H1 (cell line): Measurements from ENCODE around the gene CCNI.

Experiments used
- ATF3 ChIP-seq: IDR thresholded peaks from 2 replicates; pipeline ENCODE4 v1.6.1; 2011; ENCODE audit warnings: low read depth, mild to moderate bottlenecking, low read length; ENCODE audit not compliant: insufficient read depth
- CREB1 ChIP-seq: IDR thresholded peaks from 2 replicates; pipeline ENCODE4 v1.6.1; 2012; ENCODE audit warnings: inconsistent platforms
- GABPA ChIP-seq: IDR thresholded peaks from 2 replicates; pipeline ENCODE4 v1.6.1; 2011; ENCODE audit warnings: mild to moderate bottlenecking, low read length, moderate library complexity, borderline replicate concordance; ENCODE audit not compliant: insufficient read depth
- HDAC6 ChIP-seq: IDR thresholded peaks from one replicate; pipeline ENCODE4 v1.7.1; 2012; ENCODE audit warnings: low read depth, mild to moderate bottlenecking, inconsistent platforms, low read length, moderate library complexity
- POLR2A ChIP-seq, 2 experiments: IDR thresholded peaks; 1 replicate in 1 of 2; 2 replicates in 1 of 2; pipeline ENCODE4 v1.6.1; 2011; ENCODE audit warnings: low read depth in 2 of 2, low read length in 2 of 2, mild to moderate bottlenecking in 2 of 2; ENCODE audit errors: control extremely low read depth in 1 of 2
- RBBP5 ChIP-seq: IDR thresholded peaks from 2 replicates; pipeline ENCODE4 v1.7.1; 2012; ENCODE audit warnings: low read depth, mild to moderate bottlenecking, inconsistent platforms, low read length, moderate library complexity, borderline replicate concordance
- SIX5 ChIP-seq: IDR thresholded peaks from 2 replicates; pipeline ENCODE4 v1.6.1; 2011; ENCODE audit warnings: mild to moderate bottlenecking, low read depth, low read length
- SP1 ChIP-seq: IDR thresholded peaks from 2 replicates; pipeline ENCODE4 v1.6.1; 2011; ENCODE audit warnings: low read depth, low read length
- SRF ChIP-seq: IDR thresholded peaks from 2 replicates; pipeline ENCODE4 v1.6.1; 2011; ENCODE audit warnings: mild to moderate bottlenecking, low read depth, low read length, moderate library complexity
- YY1 ChIP-seq: IDR thresholded peaks from 2 replicates; pipeline ENCODE4 v1.6.1; 2011; ENCODE audit warnings: low read depth, mild to moderate bottlenecking, low read length
- TF ChIP-seq, protein P1 (sequence below), 3 experiments: IDR thresholded peaks; 1 replicate in 2 of 3; 2 replicates in 1 of 3; pipeline versions ENCODE4 v1.5.1 to v1.6.1; 2011; ENCODE audit warnings: low read length in 3 of 3, mild to moderate bottlenecking in 3 of 3, inconsistent platforms in 2 of 3, low read depth in 1 of 3, moderate library complexity in 1 of 3; ENCODE audit not compliant: insufficient read depth in 1 of 3; ENCODE audit errors: control extremely low read depth in 1 of 3

GRCh38 chr4:77039796-77040195 is 36.0 kb downstream of the CCNI start:
- TF ChIP-seq GABPA (no peak), POLR2A (IDR thresholded peaks at IDR 0.05; ENCODE audit: control extremely low read depth in 1 of 2, low read depth in 2 of 2, low read length in 2 of 2) (no peak), HDAC6 (no peak), YY1 (no peak), RBBP5 (no peak), SRF (no peak), SIX5 (no peak), SP1 (no peak), CREB1 (no peak), ATF3 (no peak)
- TF ChIP-seq, protein P1, sequence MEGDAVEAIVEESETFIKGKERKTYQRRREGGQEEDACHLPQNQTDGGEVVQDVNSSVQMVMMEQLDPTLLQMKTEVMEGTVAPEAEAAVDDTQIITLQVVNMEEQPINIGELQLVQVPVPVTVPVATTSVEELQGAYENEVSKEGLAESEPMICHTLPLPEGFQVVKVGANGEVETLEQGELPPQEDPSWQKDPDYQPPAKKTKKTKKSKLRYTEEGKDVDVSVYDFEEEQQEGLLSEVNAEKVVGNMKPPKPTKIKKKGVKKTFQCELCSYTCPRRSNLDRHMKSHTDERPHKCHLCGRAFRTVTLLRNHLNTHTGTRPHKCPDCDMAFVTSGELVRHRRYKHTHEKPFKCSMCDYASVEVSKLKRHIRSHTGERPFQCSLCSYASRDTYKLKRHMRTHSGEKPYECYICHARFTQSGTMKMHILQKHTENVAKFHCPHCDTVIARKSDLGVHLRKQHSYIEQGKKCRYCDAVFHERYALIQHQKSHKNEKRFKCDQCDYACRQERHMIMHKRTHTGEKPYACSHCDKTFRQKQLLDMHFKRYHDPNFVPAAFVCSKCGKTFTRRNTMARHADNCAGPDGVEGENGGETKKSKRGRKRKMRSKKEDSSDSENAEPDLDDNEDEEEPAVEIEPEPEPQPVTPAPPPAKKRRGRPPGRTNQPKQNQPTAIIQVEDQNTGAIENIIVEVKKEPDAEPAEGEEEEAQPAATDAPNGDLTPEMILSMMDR (IDR thresholded peaks at IDR 0.05; ENCODE audit: control extremely low read depth in 1 of 3, insufficient read depth in 1 of 3, low read depth in 1 of 3, low read length in 3 of 3), result no peak
